NCI-H82 (cell line): ENCODE results near the gene ZNF385B.
"Not testable (repeated sequence)": the region's sequence is repeated elsewhere in the genome, so short reads cannot be mapped to it uniquely, and the experiment has no call there.

Source experiments
- DNase-seq: peaks from one replicate; lab custom pipeline; 2025; lab: John Stamatoyannopoulos, UW

The ZNF385B gene

GRCh38 chr2:179677746-179678505, 183.5 kb downstream of the ZNF385B start:
- DNase-seq = no peak

GRCh38 chr2:179677077-179677688, 184.2 kb downstream of the ZNF385B start:
- no peak for DNase-seq

- DNase-seq = peak; percentile 79
Measured at GRCh38 chr2:179675435-179675834, 186.0 kb downstream of the ZNF385B start.

GRCh38 chr2:179671043-179671981, 190.1 kb downstream of the ZNF385B start:
- DNase-seq = no peak

GRCh38 chr2:179669196-179669595, 192.2 kb downstream of the ZNF385B start:
- no peak for DNase-seq

- DNase-seq = no peak
Measured at GRCh38 chr2:179664972-179665812, 196.2 kb downstream of the ZNF385B start.

GRCh38 chr2:179661986-179662385, 199.4 kb downstream of the ZNF385B start:
- DNase-seq = no peak

- no peak for DNase-seq
Measured at GRCh38 chr2:179657068-179657595, 204.3 kb downstream of the ZNF385B start.

GRCh38 chr2:179655627-179656026, 205.8 kb downstream of the ZNF385B start:
- DNase-seq = no peak

- no peak for DNase-seq
Measured at GRCh38 chr2:179654806-179655205, 206.6 kb downstream of the ZNF385B start.

GRCh38 chr2:179652296-179652695, 209.1 kb downstream of the ZNF385B start:
- no peak for DNase-seq

- peak; percentile 32 for DNase-seq
Measured at GRCh38 chr2:179650420-179650819, 211.0 kb downstream of the ZNF385B start.

GRCh38 chr2:179646862-179647587, 214.4 kb downstream of the ZNF385B start:
- no peak for DNase-seq

- no peak for DNase-seq
Measured at GRCh38 chr2:179646173-179646769, 215.1 kb downstream of the ZNF385B start.

- no peak for DNase-seq
Measured at GRCh38 chr2:179645047-179645446, 216.4 kb downstream of the ZNF385B start.

GRCh38 chr2:179642462-179642861, 218.9 kb downstream of the ZNF385B start:
- no peak for DNase-seq

GRCh38 chr2:179636995-179637394, 224.4 kb downstream of the ZNF385B start:
- DNase-seq = peak; percentile 14

- no peak for DNase-seq
Measured at GRCh38 chr2:179636100-179636980, 225.1 kb downstream of the ZNF385B start.

GRCh38 chr2:179631769-179632385, 229.5 kb downstream of the ZNF385B start:
- not testable (repeated sequence) for DNase-seq
